Umbilical cord (tissue), 2 donors: ENCODE measurements around the gene BCAS3. TPM values are rescaled to one million over a fixed set of nuclear protein-coding genes. Genes with fewer than 3 reads are reported as not detected.
A peak's percentile ranks its signal among the peaks of the same experiment; 100 is the strongest.
"Not testable (repeated sequence)": the region's sequence is repeated elsewhere in the genome, so short reads cannot be mapped to it uniquely, and the experiment has no call there.

ENCODE experiments used
- DNase-seq: peaks from one replicate; pipeline ENCODE4 v3.0.0-alpha.2; 2015; ENCODE audit warnings: low spot score
- total RNA-seq: library from RNA; depleted of rRNA; stranded (reverse); fragments of >200 nt; gene quantifications from one replicate; pipeline ENCODE4 v1.2.3, GENCODE V29; 2014; ENCODE audit warnings: low replicate concordance; ENCODE audit not compliant: insufficient read depth

The BCAS3 gene
- total RNA-seq, 1 donor from 2014 or later, result 25.0 TPM

DNA sequence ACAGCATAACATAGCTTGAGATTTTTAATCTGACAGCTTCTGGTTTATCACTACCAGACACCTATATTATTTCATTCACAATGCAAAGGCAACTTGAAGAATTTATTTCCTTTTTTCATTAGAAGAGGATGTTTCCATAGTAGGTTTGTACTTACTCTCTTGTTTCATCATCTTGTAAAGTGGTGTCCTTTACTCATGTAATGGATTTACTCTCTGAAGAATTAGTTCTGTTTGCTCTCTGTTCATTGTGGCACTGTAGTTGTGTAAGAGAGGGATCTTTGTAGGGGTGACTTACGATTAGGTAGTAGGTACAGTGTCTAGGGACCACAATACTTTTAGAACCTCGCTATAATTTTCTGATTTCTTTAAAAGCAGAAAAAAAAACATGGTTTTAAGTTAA lies 256.1 kb downstream of the BCAS3 start:
- no peak for DNase-seq

- DNase-seq, result no peak
Measured at GRCh38 chr17:60934723-60935122, 257.1 kb downstream of the BCAS3 start.

- DNase-seq, result not testable (repeated sequence)
Measured at GRCh38 chr17:60935991-60936390, 258.3 kb downstream of the BCAS3 start.

DNA sequence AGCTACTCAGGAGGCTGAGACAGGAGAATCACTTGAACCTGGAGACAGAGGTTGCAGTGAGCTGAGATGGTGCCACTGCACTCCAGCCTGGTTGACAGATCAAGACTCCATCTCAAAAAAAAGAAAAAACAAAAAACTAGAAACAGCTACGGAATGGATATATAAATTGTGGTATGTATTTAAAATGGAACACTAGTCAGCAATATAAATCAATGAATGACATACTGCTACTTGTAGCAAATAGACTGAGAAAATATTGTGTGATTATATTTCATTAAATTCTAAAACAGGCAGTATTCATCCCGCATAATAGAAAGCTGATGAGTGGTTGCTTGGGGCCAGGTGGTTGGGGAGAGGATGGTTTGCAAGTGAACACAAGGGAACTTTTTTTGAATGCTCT lies 261.7 kb downstream of the BCAS3 start:
- no peak for DNase-seq

- peak; percentile 91 for DNase-seq
Measured at GRCh38 chr17:60941028-60941427, 263.4 kb downstream of the BCAS3 start.

GRCh38 chr17:60941571-60941970 lies 263.9 kb downstream of the BCAS3 start:
- DNase-seq, result no peak

DNA sequence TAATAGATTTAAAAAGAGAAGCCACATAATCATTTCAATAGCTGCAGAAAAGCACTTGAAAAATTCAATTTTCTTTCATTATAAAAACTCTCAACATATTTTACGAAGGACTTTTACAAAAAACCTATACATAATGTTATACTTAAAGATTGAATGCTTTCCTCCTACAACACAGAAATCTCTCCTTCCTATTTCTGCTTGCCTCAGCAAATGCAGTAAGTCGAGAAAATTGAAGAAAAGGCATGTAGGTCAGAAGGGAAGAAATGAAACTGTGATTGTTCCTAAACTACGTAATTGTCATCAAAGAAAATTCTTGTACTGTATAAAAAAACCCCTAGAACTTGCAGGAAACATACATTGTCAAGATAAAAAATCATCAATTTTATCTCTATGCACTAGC lies 267.1 kb downstream of the BCAS3 start:
- DNase-seq, result no peak

DNA sequence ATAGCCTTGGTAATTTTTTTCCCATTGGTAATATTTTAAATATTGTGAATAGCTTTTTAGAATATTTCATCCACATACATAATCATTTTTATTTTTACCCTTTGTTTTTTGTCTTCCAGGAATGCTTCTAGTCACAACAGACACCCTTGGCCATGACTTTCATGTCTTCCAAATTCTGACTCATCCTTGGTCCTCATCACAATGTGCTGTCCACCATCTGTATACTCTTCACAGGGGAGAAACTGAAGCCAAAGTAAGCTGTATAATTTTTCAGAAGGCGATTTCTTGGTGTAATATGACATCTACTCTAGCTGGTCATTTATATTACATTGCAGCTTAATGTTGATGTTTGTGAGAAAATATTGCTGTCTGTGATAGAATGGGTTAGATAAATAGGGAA lies 269.4 kb downstream of the BCAS3 start:
- no peak for DNase-seq

DNA sequence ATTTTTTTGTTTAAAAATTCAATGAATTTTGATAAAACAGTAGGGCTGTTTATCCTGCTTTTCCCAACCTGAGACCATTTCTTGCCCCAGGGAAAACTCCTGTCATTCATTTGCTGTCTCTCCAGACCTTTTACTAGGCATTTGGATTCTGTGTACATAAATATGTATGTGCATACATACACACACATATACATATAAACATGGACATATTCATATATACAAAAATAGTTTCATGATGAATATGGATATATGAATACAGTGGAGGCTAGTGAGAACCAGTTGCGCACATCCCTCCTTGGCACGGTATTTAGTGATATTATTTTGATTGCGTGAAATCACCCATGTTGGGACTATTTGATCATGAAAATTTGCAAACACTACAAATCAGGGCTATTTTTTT lies 269.9 kb downstream of the BCAS3 start:
- DNase-seq, result no peak

GRCh38 chr17:60952747-60953146 lies 275.1 kb downstream of the BCAS3 start:
- no peak for DNase-seq

GRCh38 chr17:60959011-60959410 lies 281.4 kb downstream of the BCAS3 start:
- no peak for DNase-seq

- no peak for DNase-seq
Measured at GRCh38 chr17:60959696-60960095, 282.0 kb downstream of the BCAS3 start.

- DNase-seq, result no peak
Measured at GRCh38 chr17:60960398-60961065, 282.9 kb downstream of the BCAS3 start.

- no peak for DNase-seq
Measured at GRCh38 chr17:60964160-60964559, 286.5 kb downstream of the BCAS3 start.

GRCh38 chr17:60968266-60968665 lies 290.6 kb downstream of the BCAS3 start:
- no peak for DNase-seq

DNA sequence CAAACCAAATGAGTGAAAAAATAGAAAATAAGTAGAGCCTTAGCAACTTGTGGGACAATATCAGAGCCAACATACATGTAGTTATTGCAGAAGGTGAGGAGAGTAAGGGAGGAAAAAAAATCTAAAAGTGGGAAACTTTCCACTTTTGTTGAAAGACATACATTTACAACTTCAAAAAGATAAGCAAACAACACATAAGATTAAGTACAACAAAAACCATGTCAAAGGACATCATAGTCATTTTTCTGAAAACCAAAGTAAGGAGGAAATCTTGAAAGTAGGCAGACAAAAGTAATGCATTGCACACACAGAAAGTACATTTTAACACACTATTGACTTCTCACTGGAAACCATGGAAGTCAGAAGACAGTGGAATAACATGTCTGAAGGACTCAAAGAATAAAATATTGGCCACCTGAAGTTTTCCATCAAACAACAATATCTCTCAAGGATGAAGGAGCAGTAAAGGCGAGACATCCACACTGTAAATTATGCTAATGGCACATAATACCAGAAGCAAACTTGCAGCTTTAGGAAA lies 291.9 kb downstream of the BCAS3 start:
- DNase-seq, result no peak

DNA sequence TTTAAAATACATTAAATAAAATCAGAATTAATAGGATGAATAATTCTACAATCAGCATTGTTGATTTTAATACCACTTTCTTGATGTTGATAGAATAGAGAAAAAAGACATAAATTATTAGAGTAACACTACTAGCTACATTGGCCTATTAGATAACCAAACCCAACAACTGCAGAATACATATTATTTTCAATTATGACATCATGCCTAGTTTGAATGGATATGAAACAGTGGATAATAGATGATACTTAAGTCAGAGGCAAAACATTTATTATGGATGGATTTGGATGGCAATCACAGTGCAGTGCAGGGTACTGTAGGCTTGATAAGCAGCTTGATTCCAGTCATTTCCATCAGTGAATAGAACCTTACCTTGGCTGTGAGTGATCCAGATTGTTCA lies 293.1 kb downstream of the BCAS3 start:
- DNase-seq, result no peak

- peak; percentile 68 for DNase-seq
Measured at GRCh38 chr17:60971515-60972369, 294.1 kb downstream of the BCAS3 start.

DNA sequence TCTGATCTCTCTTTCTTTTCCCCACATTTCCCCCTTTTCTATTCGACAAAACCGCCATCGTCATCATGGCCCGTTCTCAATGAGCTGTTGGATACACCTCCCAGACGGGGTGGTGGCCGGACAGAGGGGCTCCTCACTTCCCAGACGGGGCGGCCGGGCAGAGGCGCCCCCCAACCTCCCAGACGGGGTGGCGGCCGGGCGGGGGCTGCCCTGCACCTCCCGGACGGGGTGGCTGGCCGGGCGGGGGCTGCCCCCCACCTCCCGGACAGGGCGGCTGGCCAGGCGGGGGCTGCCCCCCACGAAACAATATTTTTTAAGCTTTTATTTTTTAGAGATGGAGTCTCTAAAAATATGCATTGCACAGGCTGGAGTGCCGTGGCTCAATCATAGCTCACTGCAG lies 299.2 kb downstream of the BCAS3 start:
- DNase-seq, result not testable (repeated sequence)

DNA sequence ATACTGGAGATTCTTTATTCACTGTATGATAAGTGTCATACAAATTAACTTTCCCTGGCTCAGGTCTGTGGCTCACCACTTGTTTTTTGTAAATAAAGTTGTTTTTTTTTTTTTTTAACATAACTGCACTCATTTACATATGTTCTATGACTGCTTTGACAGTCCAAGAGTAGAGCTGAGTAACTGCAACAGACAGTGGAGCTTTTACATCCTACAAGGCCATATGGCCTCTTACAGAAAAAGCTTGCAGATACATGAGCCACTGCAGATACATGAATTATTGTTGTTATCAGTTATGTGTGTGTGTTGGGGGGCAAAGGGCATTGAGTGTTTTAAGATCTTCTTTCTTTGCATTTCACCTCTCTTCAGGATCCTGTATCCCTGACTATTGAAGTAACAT lies 311.7 kb downstream of the BCAS3 start:
- DNase-seq, result peak; percentile 19

- no peak for DNase-seq
Measured at GRCh38 chr17:60989846-60990245, 312.2 kb downstream of the BCAS3 start.

- DNase-seq, result no peak
Measured at GRCh38 chr17:60993497-60993896, 315.8 kb downstream of the BCAS3 start.

GRCh38 chr17:60995680-60996079 lies 318.0 kb downstream of the BCAS3 start:
- no peak for DNase-seq
